Cerebellar nuclear complex (tissue), 1 donor: ENCODE results near the gene POU3F2.

Experiments
- DNase-seq, 2 experiments: peaks; one replicate each; lab custom pipeline; 2025; lab: John Stamatoyannopoulos, UW

Gene POU3F2

GRCh38 chr6:98831057-98831958 lies 3.1 kb upstream of the POU3F2 start:
- DNase-seq: no peak

- DNase-seq: no peak
Observed at GRCh38 chr6:98831959-98832283, 2.5 kb upstream of the POU3F2 start.

- DNase-seq: no peak
Observed at GRCh38 chr6:98832284-98833056, 1.9 kb upstream of the POU3F2 start.

GRCh38 chr6:98833057-98833306 lies 1.4 kb upstream of the POU3F2 start:
- DNase-seq: no peak

- DNase-seq: no peak
Observed at GRCh38 chr6:98833307-98834059, 891 bp upstream of the POU3F2 start.

GRCh38 chr6:98835149-98836024 lies 1.0 kb downstream of the POU3F2 start:
- no peak for DNase-seq

- no peak for DNase-seq
Observed at GRCh38 chr6:98836025-98836961, 1.9 kb downstream of the POU3F2 start.

- DNase-seq: no peak
Observed at GRCh38 chr6:98836962-98837944, 2.9 kb downstream of the POU3F2 start.

GRCh38 chr6:98838032-98838431 lies 3.7 kb downstream of the POU3F2 start:
- DNase-seq: no peak

- DNase-seq: no peak
Observed at GRCh38 chr6:98838975-98839374, 4.6 kb downstream of the POU3F2 start.

GRCh38 chr6:98839781-98840361 lies 5.5 kb downstream of the POU3F2 start:
- DNase-seq: no peak

GRCh38 chr6:98840385-98840784 lies 6.0 kb downstream of the POU3F2 start:
- DNase-seq: no peak

- DNase-seq: no peak
Observed at GRCh38 chr6:98840996-98841513, 6.7 kb downstream of the POU3F2 start.

- no peak for DNase-seq
Observed at GRCh38 chr6:98841621-98842341, 7.4 kb downstream of the POU3F2 start.

GRCh38 chr6:98842342-98843180 lies 8.2 kb downstream of the POU3F2 start:
- DNase-seq: no peak

- no peak for DNase-seq
Observed at GRCh38 chr6:98843271-98844243, 9.2 kb downstream of the POU3F2 start.
